IPS-20b (cell line): ENCODE results near the gene JHY.

Source experiments
- H3K27ac ChIP-seq: one replicate; pipeline ENCODE4 v1.5.1; 2013; ENCODE audit warnings: low read length
- H3K27me3 ChIP-seq: 2 replicates; pipeline ENCODE4 v1.6.1; 2013; ENCODE audit warnings: mild to moderate bottlenecking, low read length, inconsistent platforms; ENCODE audit not compliant: insufficient read depth
- H3K36me3 ChIP-seq: 2 replicates; pipeline ENCODE4 v1.6.1; 2013; ENCODE audit warnings: low read depth, mild to moderate bottlenecking, inconsistent platforms, low read length, moderate library complexity; ENCODE audit not compliant: insufficient read depth
- H3K4me1 ChIP-seq: 2 replicates; pipeline ENCODE4 v1.6.1; 2013; ENCODE audit warnings: mild to moderate bottlenecking, control low read depth, inconsistent platforms, low read length, moderate library complexity; ENCODE audit not compliant: insufficient read depth
- H3K4me3 ChIP-seq: 2 replicates; pipeline ENCODE4 v1.5.1; 2013; ENCODE audit warnings: mild to moderate bottlenecking, low read length, inconsistent platforms
- H3K9ac ChIP-seq: 2 replicates; pipeline ENCODE4 v1.6.1; 2013; ENCODE audit warnings: low read depth, mild to moderate bottlenecking, inconsistent platforms, low read length, moderate library complexity
- H3K9me3 ChIP-seq: 2 replicates; pipeline ENCODE4 v1.6.1; 2013; ENCODE audit warnings: mild to moderate bottlenecking, low read depth, low read length, inconsistent platforms; ENCODE audit not compliant: insufficient read depth

JHY gene

DNA sequence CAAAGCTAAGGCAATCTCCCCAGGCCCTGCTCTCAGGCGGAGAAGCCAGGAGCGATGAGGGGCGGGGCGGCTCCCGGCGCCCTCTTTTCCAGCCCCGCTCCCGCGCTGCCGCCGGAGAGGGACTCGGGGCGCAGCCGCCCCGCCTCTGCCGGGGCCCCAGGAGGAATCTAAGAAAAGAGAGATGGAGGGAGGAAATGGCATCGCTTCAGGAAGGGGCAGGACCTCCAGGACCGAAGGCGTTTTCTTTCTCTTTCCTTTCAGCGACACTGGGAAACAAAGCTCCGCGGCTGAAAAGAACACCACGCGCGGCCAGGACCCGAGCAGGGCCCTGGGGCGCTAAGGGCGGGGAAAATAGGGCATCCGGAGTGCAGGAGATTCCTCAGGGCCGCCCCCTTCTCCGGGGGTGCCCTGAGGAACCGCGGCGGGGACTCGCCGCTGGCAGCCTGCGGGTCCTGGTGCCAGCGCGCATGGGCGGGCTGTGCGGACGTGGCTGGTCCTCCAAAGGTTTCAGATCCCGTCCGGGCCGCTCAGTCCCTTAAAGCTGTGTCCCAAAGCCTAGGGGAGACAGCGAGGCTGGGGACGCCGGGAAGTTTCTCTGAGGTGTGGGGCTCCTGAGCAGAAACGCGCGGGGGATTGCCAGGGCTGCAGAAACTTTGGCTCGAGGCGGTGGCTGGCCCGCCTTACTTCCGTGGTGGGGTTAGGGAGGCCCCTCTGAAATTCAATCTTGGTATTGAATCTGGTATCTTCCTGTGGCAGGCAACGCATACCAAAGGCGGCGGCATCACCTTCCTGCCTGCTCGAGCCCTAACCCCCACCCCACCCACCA lies 101.8 kb downstream of the JHY start:
- no peaks in the 10 kb centered on the region; the same call in 1 of the 2 replicates for H3K4me1 ChIP-seq
- peak overlapping the region; percentile 79 for H3K4me3 ChIP-seq
- peaks cover 88% of the 10 kb centered on the region for H3K27me3 ChIP-seq
- no peak overlapping the region for H3K27ac ChIP-seq
- no peaks in the 10 kb centered on the region for H3K36me3 ChIP-seq
- H3K9ac ChIP-seq: peak overlapping the region; percentile 46; the same call in 1 of the 2 replicates
- H3K9me3 ChIP-seq: peaks cover 8% of the 10 kb centered on the region; the same call in 1 of the 2 replicates

DNA sequence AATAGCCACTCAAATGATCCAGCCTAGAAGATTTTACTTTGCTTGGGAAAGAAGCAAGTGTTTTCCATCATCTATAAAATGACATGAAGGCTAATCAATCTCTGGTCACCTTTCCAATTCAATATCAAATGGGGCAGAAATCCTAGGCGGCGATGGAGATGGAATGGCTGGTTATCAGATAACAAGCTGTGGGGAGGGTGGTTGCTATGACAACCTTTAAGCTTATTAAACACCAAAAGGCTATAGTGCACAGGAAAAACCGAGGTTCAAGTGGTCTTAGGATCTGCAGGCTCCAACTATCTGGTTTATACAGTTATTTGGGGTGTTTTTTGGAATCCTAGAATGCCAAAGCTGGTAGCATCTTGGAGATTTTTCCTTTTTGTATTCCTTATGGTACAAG lies 113.0 kb downstream of the JHY start:
- H3K27me3 ChIP-seq: peaks cover 4% of the 10 kb centered on the region

DNA sequence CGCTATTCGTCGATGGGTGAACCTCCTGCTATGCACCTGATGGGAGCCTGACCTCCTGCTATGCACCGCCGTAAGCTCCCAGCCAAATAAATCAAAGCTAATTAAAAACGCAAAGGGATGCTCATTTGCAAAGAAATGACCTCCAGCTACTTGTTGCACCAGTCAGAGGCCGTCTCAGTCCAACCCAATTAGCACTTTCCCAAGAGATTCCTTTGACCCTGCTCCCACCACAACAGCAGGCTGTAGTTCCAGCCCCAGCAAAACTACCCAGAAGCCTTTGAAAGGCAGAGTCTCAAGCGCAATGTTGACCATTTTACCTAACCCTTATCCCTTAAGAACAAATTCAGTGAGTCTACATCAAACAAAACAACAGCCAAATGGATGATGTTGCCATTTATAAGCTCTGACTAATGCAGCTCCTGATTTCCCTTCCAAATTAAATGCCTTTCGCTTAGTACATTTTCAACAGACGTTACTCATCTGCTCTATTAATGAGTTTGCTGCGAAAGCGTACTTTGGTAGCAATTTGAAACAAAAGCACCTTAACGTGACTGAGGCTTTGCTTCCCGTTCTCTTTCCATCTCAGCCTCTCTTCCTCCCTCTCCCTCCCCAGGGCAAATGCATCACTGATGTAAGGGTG lies 116.3 kb downstream of the JHY start:
- Histone ChIP-seq H3K9ac (no peak overlapping the region), H3K36me3 (no peaks in the 10 kb centered on the region), H3K27me3 (peaks cover 4% of the 10 kb centered on the region), H3K4me1 (peaks cover 5% of the 10 kb centered on the region), H3K27ac (no peak overlapping the region), H3K4me3 (no peak overlapping the region), H3K9me3 (no peaks in the 10 kb centered on the region)

More for the DNA sequence above, 113.0 kb downstream of the JHY start:
- no peak overlapping the region for H3K4me3 ChIP-seq
- no peak overlapping the region for H3K9ac ChIP-seq
- peaks cover 5% of the 10 kb centered on the region for H3K4me1 ChIP-seq
- no peaks in the 10 kb centered on the region for H3K36me3 ChIP-seq
- H3K9me3 ChIP-seq: no peaks in the 10 kb centered on the region
- no peak overlapping the region for H3K27ac ChIP-seq

DNA sequence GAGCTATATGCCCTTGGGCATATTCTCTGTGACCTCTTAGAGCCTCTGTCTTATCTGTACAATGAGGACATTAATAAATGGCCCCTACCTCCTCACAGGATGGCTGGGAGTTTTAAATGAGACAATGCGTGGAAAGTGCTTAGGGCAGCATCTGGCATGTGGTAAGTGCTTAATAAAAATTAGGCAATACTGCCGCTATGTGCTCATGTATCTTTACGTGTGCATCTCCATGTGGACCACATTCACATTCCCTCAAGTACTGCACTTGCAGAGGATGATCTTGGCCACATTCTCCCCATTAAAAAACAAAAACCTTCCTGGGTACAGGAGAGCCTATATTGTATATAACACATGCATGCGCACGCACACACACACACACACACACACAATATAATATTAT lies 118.2 kb downstream of the JHY start:
- H3K4me1 ChIP-seq: peaks cover 5% of the 10 kb centered on the region
- H3K36me3 ChIP-seq: no peaks in the 10 kb centered on the region
- peaks cover 4% of the 10 kb centered on the region for H3K27me3 ChIP-seq
- no peak overlapping the region for H3K4me3 ChIP-seq
- H3K9ac ChIP-seq: no peak overlapping the region
- no peak overlapping the region for H3K27ac ChIP-seq
- no peaks in the 10 kb centered on the region for H3K9me3 ChIP-seq

DNA sequence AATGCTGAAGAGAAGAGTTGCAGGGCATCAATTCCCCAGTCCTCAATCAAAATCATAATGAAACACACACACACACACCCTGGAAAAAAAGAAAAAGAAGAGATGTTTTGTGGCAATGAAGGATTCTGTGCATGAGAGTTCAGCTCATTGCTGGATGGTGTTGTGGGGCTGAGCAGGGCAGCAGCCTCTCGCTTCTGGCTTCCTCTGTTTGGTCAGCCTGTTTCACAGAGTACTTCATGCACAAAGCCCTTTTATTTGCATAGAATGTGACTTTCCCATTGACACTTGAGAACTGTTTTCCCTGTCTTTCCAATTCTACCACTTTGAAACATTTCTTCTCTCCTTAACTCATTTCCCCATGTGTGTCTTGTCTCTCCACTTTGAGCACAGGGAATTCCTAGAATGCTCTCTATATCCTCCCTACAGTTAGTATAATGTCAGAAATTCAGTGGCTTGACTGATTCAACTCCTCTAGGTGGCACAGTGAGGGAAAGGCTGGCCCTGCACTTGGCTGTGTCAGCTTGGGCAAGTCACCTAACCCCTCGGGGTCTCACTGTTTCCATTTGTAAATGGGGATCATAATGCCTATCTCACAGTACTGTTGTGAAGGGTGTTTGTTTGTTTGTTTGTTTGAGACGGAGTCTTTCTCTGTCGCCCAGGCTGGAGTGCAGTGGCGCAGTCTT lies 124.4 kb downstream of the JHY start:
- H3K9me3 ChIP-seq: no peaks in the 10 kb centered on the region
- H3K9ac ChIP-seq: no peak overlapping the region
- H3K27ac ChIP-seq: no peak overlapping the region
- no peaks in the 10 kb centered on the region for H3K36me3 ChIP-seq
- H3K27me3 ChIP-seq: no peaks in the 10 kb centered on the region
- peaks cover 4% of the 10 kb centered on the region; the same call in 1 of the 2 replicates for H3K4me1 ChIP-seq
- H3K4me3 ChIP-seq: no peak overlapping the region
